Inflammatory macrophage treated with lipopolysaccharide for 4 hours (primary cell): Measurements from ENCODE around the gene MOGAT2.
A peak's percentile ranks its signal among the peaks of the same experiment; 100 is the strongest.
"Not testable (repeated sequence)": the region's sequence is repeated elsewhere in the genome, so short reads cannot be mapped to it uniquely, and the experiment has no call there.

ENCODE experiments used
- DNase-seq: peaks from one replicate; pipeline ENCODE4 v3.0.0-alpha.2; 2020

MOGAT2 gene

GRCh38 chr11:75717608-75718418 lies at the start of gene MOGAT2:
TSS of gene MOGAT2 (plus strand) at chr11:75717838. CDS start at chr11:75717889, 51 bp downstream.
- DNase-seq = no peak

GRCh38 chr11:75668451-75669297 lies 49.0 kb upstream of the MOGAT2 start, which contains the start of gene MAP6:
TSS of gene MAP6 (minus strand) at chr11:75669038. CDS start at chr11:75668369, 669 bp downstream.
- no peak for DNase-seq

- DNase-seq = peak; percentile 90
Observed at GRCh38 chr11:75673977-75674582, 43.6 kb upstream of the MOGAT2 start.

GRCh38 chr11:75677275-75677674 lies 40.4 kb upstream of the MOGAT2 start:
- no peak for DNase-seq

- no peak for DNase-seq
Observed at GRCh38 chr11:75677909-75678308, 39.7 kb upstream of the MOGAT2 start.

GRCh38 chr11:75678620-75679259 lies 38.9 kb upstream of the MOGAT2 start:
- DNase-seq = no peak

- DNase-seq = no peak
Observed at GRCh38 chr11:75679566-75679965, 38.1 kb upstream of the MOGAT2 start.

GRCh38 chr11:75683856-75684255 lies 33.8 kb upstream of the MOGAT2 start:
- DNase-seq = not testable (repeated sequence)

- peak; percentile 90 for DNase-seq
Observed at GRCh38 chr11:75689863-75690609, 27.6 kb upstream of the MOGAT2 start.

- no peak for DNase-seq
Observed at GRCh38 chr11:75691804-75692203, 25.8 kb upstream of the MOGAT2 start.

GRCh38 chr11:75697906-75698581 lies 19.6 kb upstream of the MOGAT2 start:
- DNase-seq = no peak

GRCh38 chr11:75700940-75701339 lies 16.7 kb upstream of the MOGAT2 start:
- DNase-seq = no peak

- no peak for DNase-seq
Observed at GRCh38 chr11:75703695-75704237, 13.9 kb upstream of the MOGAT2 start.

- DNase-seq = no peak
Observed at GRCh38 chr11:75705541-75705940, 12.1 kb upstream of the MOGAT2 start.

GRCh38 chr11:75706260-75706729 lies 11.3 kb upstream of the MOGAT2 start:
- DNase-seq = peak; percentile 61

- DNase-seq = no peak
Observed at GRCh38 chr11:75714211-75714610, 3.4 kb upstream of the MOGAT2 start.

GRCh38 chr11:75715688-75716087 lies 1.9 kb upstream of the MOGAT2 start:
- DNase-seq = no peak

- DNase-seq = no peak
Observed at GRCh38 chr11:75716659-75717058, 979 bp upstream of the MOGAT2 start.

GRCh38 chr11:75718419-75719339 lies 1.0 kb downstream of the MOGAT2 start:
- DNase-seq = no peak
